AG04450 (cell line): ENCODE data around the gene ANKRD13C. TPM values are rescaled to one million over a fixed set of nuclear protein-coding genes. Genes with fewer than 3 reads are reported as not detected.
A peak's percentile ranks its signal among the peaks of the same experiment; 100 is the strongest.

Source experiments
- CTCF ChIA-PET: fragments of 300-600, 350-600 bp; formaldehyde crosslinking; extraction: SDS; loops from one replicate; lab custom pipeline; 2022; ENCODE audit warnings: antibody characterized with exemption, inconsistent platforms; lab: Charles Lee
- POLR2A ChIA-PET: fragments of 350-600 bp; formaldehyde crosslinking; extraction: SDS; loops from one replicate; lab custom pipeline; 2021; ENCODE audit warnings: antibody characterized with exemption, inconsistent platforms; lab: Yijun Ruan, JAX
- DNase-seq: peaks from one replicate; pipeline ENCODE4 v3.0.0-alpha.2; 2011; ENCODE audit warnings: low read depth, low spot score
- H3K27ac ChIP-seq: one replicate; pipeline ENCODE4 v1.5.1; 2012; ENCODE audit warnings: low read depth, low read length, control low read depth
- H3K27me3 ChIP-seq: one replicate; pipeline ENCODE4 v1.6.0; 2012; ENCODE audit warnings: low read length; ENCODE audit not compliant: control insufficient read depth, insufficient read depth
- H3K4me3 ChIP-seq: 2 replicates; pipeline ENCODE4 v1.5.1; 2011; ENCODE audit warnings: mild to moderate bottlenecking, low read depth, low read length, control low read depth
- H3K9me3 ChIP-seq: 2 replicates; pipeline ENCODE4 v1.5.1; 2012; ENCODE audit warnings: low read length; ENCODE audit not compliant: control insufficient read depth, insufficient read depth
- polyA plus RNA-seq: library from polyadenylated mRNA; depleted of rRNA; stranded (reverse); fragments of >200 nt; gene quantifications from 2 replicates; pipeline ENCODE4 v1.2.3, GENCODE V29; 2011
- TF ChIP-seq, protein P1 (sequence below): IDR thresholded peaks from 2 replicates; pipeline ENCODE4 v1.5.1; 2011; ENCODE audit warnings: low read depth, low read length, control low read depth, inconsistent platforms

The ANKRD13C gene
- polyA plus RNA-seq, 1 experiment: 18.1 TPM

GRCh38 chr1:70331962-70332361 lies 22.6 kb downstream of the ANKRD13C start:
- H3K9me3 ChIP-seq: no peaks in the 10 kb centered on the region
- H3K4me3 ChIP-seq: no peak overlapping the region
- H3K27ac ChIP-seq: no peak overlapping the region
- TF ChIP-seq, protein P1, sequence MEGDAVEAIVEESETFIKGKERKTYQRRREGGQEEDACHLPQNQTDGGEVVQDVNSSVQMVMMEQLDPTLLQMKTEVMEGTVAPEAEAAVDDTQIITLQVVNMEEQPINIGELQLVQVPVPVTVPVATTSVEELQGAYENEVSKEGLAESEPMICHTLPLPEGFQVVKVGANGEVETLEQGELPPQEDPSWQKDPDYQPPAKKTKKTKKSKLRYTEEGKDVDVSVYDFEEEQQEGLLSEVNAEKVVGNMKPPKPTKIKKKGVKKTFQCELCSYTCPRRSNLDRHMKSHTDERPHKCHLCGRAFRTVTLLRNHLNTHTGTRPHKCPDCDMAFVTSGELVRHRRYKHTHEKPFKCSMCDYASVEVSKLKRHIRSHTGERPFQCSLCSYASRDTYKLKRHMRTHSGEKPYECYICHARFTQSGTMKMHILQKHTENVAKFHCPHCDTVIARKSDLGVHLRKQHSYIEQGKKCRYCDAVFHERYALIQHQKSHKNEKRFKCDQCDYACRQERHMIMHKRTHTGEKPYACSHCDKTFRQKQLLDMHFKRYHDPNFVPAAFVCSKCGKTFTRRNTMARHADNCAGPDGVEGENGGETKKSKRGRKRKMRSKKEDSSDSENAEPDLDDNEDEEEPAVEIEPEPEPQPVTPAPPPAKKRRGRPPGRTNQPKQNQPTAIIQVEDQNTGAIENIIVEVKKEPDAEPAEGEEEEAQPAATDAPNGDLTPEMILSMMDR: no peak
- ChIA-PET POLR2A (no interaction called here), CTCF (no interaction called here)
- no peaks in the 10 kb centered on the region for H3K27me3 ChIP-seq
- DNase-seq: no peak

- ChIA-PET POLR2A (no interaction called here), CTCF (no interaction called here)
- no peak for DNase-seq
These were observed 27.0 kb downstream of the ANKRD13C start for GRCh38 chr1:70327306-70328076.

GRCh38 chr1:70324683-70325082 lies 29.8 kb downstream of the ANKRD13C start:
- no peak for DNase-seq
- H3K27ac ChIP-seq: no peak overlapping the region
- TF ChIP-seq, protein P1: no peak
- no peaks in the 10 kb centered on the region for H3K9me3 ChIP-seq
- POLR2A ChIA-PET: no interaction called here
- no peak overlapping the region for H3K4me3 ChIP-seq
- CTCF ChIA-PET: no interaction called here
- H3K27me3 ChIP-seq: no peaks in the 10 kb centered on the region

More at GRCh38 chr1:70327306-70328076, 27.0 kb downstream of the ANKRD13C start:
- TF ChIP-seq, protein P1: no peak
- H3K9me3 ChIP-seq: no peaks in the 10 kb centered on the region
- no peaks in the 10 kb centered on the region for H3K27me3 ChIP-seq
- H3K4me3 ChIP-seq: no peak overlapping the region
- no peak overlapping the region for H3K27ac ChIP-seq

DNA sequence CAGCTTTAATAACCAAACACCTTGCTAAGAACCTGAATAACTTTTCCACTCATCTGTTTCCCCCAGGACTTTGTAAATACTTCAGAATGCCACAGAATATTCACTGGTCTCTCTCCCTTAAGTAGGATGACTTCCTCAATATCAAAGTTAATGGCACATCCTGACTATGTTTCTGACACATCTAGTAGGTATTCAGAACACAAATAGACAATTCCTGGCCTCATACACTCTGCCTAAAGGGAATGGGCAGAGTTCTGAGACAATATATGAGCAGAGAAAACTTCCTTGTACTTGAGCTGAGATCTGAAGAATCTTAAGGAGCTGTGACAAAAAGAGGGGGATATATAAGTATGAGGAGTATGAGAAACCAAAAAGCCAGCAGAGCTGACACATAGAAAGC lies 34.8 kb downstream of the ANKRD13C start:
- H3K27ac ChIP-seq: no peak overlapping the region
- ChIA-PET POLR2A (interaction anchor here (0.6 to 1.0 kb wide), 2 partner anchors 35 to 57 kb away, joined by 3 to 6 read pairs; partner anchors contain the start of gene ANKRD13C), CTCF (no interaction called here)
- TF ChIP-seq, protein P1: no peak
- H3K4me3 ChIP-seq: no peak overlapping the region
- no peaks in the 10 kb centered on the region for H3K9me3 ChIP-seq
- DNase-seq: peak; percentile 33
- no peaks in the 10 kb centered on the region for H3K27me3 ChIP-seq

DNA sequence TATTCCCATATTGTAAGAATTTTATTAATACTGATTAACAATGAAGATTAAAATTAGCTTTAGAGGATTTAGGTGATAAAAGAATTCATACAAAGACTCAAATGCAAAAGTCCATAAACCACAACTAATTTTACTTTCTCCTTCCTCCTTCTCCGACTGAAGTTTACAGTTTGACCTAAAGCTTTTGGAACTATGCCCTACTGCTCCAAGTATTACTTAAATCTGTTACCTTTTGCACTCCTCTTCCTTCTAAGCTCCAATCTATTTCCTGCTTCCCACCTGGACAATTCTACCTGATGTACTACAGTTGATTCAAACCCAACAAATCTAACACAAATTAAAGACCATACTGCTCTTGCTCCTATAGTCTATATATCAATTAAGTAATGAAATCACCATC lies 36.3 kb downstream of the ANKRD13C start:
- Histone ChIP-seq H3K9me3 (no peaks in the 10 kb centered on the region), H3K4me3 (no peak overlapping the region), H3K27me3 (no peaks in the 10 kb centered on the region), H3K27ac (no peak overlapping the region)
- TF ChIP-seq, protein P1: no peak
- ChIA-PET POLR2A (no interaction called here), CTCF (no interaction called here)
- DNase-seq: no peak
